Measurements from ENCODE around the gene RAB30.

Gene RAB30

DNA sequence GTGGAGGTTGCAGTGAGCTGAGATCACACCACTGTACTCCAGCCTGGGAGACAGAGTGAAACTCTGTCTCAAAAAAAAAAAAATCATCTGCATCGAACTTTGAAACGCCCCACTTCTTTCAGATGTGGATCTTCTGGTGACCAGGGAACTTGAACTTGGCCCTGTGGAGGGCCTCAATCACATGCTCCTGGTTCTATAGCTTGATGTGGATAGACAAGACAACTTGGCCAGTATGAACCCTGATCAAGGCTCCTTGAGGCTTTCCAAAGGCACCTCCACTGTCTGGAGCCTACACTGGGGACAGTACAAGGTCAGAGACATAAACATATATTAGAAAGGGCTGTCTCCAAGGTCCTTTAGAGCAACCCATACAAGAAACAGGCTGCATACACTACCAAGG lies 30.6 kb downstream of the RAB30 start:
- no peak overlapping the region for H3K4me3 ChIP-seq (ENCODE audit: low read depth, low read length)

DNA sequence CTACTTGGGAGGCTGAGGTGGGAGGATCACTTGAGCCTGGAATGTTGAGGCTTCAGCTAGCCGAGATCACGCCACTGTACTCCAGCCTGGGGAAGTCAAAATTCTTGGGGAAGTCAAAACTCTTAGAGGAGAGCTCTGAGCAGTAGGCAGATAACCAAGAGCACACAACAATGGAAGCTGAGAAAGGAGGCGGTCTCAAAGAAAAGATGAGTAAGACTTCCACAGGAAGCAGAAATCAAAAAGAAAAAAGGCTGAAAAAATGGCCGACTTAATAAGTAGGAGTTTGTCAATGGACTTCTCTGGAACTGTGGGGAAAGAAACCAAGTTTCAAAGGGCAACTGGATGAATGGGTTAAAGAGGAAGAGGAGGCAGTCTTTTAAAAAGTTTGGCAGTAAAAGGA lies 32.1 kb downstream of the RAB30 start:
- no peak overlapping the region for H3K4me3 ChIP-seq (ENCODE audit: low read depth, low read length)

DNA sequence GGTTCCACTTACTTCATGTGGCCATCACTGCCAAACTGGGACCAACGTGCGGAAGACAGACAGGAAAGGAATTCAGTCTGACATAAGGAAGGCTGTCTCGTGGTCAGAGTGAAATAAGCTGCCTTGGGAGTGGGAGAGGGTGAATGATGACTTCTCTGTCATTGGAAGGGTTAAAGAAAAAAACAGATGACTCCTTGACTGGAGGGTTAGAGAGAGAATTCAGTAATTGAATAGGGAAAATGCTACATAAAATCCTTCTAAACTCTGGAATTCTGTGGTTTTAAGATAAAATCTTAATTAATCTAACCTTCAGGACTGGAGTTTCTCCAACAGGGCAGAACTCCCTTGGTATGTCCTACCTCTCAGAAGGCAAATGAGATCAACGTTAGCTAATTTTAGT lies 33.8 kb downstream of the RAB30 start:
- H3K4me3 ChIP-seq (ENCODE audit: low read depth, low read length) = no peak overlapping the region

DNA sequence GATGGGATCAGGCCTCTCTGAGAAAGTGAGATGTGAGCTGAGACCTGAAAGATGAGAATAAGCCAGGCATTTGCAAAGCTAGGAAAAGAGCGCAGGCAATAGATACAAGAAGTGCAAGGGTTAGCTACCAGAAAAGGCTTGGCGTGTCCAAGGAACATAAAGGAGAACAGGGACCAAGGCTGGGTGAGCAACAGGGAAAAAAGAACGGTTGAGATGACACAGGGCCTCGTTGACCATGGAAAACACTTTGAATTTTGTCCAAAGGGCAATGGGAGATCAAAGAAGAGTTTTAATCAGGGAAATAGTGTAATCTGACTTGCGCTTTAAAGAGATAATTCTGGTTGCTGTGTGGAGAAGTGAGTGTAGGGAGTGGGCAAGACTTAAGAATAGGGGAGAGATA lies 35.0 kb downstream of the RAB30 start:
- no peak overlapping the region for H3K4me3 ChIP-seq (ENCODE audit: low read depth, low read length)

DNA sequence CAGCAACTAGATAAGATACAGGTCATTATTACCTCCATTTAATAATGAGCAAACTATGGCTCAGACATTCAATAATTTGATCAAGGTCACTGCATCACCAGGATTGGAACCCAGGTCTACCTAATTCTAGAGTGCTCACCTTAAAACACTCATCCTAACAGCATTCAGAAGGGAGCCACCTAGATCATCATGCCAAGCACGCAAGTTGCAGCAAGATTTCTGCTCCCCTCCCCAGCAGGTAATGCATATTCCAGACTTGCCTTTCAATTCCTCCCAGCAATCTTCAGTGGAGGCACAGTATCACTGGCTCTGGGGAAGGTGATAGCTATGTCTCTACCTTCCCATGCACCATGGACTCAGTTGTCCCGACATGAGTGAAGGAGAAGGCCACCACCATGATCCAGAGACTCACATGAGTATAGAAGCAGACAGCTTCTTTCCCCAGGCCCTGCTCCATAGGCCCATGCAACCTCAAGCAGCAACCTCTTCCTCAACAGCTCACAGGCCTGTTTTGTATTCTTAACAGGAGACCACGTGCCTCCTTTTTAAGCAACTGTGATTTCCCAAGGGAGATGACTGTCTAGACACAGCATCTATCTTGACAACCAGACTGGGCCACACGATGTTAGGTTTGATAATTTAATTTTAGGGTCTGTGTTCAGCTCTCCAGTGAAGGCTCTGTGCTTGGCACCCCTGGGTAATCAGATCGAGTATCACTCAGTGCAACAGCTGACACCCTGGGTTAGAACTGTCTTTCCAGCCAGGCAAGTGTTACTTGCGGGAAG lies 36.4 kb downstream of the RAB30 start:
- no peak overlapping the region for H3K4me3 ChIP-seq (ENCODE audit: low read depth, low read length)

DNA sequence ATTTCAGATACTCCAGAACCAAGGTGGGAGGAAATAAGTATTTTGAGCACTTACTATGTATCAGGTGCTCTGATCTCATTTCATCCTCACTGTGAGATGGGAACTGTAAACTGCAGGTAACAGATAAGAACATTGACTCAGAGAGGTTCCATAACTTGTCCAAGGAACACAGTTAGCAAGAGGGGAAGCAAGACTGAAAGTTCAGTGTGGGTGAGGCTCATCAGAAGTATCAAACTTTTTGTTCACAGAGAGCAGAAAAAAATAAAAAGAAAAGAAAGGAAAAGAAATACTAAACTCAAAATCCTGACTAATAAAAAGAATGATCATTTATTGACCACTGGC lies 37.1 kb downstream of the RAB30 start:
- no peak overlapping the region for H3K4me3 ChIP-seq (ENCODE audit: low read depth, low read length)

DNA sequence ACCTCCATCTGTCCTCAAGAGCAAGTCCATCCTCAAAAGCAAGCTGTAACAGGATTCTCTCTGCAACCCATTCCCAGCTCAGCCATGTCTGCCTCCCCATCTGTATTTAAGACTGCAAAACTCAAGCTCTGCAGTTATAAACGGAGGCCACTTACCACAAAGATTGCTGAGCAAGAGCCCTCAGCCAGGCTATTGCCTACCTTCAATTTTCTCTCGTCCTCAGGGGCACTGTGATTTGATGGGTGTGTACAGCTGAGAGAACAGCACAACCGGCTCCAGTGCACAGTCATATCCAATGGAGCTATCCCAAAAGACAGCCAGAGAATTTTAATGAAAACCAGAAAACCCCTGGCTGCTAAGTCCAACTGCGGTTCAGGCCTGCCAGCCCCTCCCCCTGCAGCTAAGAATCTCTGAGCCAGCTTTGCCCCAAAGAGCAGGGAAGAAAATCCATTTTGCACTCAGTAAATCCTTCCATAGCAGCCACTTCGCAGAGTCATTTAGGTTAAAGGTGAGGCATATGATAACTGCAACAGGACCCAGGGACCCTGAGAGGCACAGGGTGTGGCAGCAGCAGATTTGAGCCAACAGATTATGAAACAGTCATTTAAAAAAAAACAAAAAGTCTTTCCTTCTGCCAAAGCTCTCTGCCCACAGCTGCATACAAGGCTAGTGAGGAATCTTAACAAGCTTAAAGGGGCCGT lies 37.6 kb downstream of the RAB30 start:
- no peak overlapping the region for H3K4me3 ChIP-seq (ENCODE audit: low read depth, low read length)

DNA sequence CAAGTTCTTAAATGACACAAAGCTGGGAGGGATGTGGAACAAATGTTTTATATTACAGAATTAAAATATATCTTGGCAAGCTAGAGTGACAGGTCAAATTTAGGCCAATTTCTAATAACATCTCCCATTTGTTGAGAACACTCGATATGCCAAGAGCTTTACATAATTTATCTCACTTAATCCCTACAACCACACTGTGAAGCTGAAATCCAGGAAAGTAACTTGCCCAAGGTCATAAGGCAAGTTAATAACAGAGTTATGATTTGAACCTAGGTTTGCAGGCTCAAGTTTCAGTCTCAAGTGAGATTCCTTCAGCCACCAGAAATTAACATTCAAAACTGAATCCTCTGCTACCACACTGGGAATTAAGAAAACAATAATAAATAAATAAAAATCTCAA lies 38.3 kb downstream of the RAB30 start:
- H3K4me3 ChIP-seq (ENCODE audit: low read depth, low read length) = no peak overlapping the region

DNA sequence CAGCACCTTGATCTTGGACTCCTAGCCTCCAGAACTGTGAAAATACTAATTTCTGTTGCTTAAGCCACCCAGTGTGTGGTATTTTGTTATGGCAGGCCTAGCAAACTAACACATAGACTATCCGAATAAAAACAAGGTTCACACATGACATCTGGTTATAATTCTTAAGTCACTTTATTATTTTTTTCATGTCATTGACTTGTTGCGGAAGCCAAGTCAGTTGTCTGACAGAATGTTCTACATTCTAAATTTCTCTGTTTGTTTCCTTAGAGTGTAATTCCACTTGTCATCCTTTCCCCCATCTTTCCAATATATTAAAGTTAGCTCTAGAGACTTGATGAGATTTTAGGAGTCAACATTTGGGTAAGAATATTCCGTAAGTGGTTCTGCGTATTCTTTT lies 40.6 kb downstream of the RAB30 start:
- H3K4me3 ChIP-seq (ENCODE audit: low read depth, low read length) = no peak overlapping the region

DNA sequence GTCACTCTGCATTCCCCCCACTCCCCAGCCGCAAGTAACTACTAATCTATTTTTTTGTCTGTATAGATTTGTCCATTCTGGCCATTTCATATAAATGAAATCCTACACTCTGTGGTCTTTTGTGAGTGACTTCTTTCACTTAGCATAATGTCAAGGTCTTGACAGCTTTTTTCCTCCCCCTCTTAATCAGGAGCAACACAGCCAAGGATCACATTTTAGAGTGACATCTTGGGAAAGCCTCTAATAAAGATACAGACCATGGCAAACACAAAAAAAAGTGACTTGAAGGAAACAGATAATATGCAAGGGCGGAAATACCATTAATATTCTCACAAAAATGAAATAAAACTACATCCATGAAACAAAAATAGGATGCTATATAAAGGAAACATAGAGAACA lies 43.9 kb downstream of the RAB30 start:
- no peak overlapping the region for H3K4me3 ChIP-seq (ENCODE audit: low read depth, low read length)

DNA sequence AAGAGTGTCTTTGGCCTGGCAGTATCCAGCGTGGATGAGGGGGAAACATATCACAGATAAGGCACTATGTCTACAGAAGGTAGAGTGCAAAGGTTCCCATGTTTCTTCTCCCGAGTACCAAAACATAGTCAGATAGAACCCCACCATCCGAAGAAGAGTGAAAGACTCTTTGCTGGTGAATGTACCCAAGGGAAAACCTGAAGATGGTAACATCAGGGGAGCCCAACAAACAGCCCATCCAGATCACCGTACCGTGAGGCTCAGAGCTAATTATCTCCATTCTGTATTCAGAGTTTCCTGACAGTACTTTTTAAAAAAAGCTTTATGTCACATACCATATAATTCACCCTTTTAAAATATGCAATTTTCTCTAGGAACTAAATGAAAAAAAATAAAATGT lies 44.4 kb downstream of the RAB30 start:
- no peak overlapping the region for H3K4me3 ChIP-seq (ENCODE audit: low read depth, low read length)

DNA sequence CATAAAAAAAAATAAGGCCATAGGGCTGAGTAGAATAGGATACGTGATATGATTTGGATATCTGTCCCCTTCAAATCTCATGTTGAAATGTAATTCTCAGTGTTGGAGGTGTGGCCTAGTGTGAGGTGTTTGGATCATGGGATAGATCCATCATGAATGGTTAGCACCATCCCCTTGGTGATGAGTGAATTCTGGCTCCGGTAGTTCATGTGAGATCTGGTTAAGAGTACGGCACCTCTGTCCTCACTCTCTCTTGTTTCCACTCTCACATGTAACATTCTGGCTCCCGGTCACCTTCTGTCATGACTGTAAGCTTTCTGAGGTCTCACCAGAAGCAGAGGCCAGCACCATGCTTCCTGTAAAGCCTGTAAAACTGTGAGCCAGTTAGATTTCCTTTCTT lies 45.5 kb downstream of the RAB30 start:
- H3K4me3 ChIP-seq (ENCODE audit: low read depth, low read length) = no peak overlapping the region

DNA sequence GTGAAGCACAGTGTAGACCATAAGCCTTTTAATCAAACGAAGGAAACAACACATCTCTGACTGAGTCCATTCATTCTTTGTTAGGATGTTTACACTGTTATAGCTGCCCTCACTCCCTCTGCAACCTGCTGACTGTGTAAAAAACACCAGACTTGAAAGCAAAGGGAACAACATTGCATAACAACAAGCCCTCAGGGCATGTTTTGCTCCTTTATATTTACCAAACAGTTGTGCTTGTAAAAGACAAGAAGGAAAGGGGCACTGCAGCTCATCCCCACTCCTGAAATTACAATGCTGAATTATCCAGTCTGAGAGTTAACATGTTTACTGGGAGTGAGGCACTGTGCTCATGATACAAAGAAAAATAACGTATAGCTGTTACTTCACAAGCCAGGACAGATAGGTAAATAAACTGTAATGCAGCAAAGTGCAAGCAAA lies 46.4 kb downstream of the RAB30 start:
- no peak overlapping the region for H3K4me3 ChIP-seq (ENCODE audit: low read depth, low read length)

DNA sequence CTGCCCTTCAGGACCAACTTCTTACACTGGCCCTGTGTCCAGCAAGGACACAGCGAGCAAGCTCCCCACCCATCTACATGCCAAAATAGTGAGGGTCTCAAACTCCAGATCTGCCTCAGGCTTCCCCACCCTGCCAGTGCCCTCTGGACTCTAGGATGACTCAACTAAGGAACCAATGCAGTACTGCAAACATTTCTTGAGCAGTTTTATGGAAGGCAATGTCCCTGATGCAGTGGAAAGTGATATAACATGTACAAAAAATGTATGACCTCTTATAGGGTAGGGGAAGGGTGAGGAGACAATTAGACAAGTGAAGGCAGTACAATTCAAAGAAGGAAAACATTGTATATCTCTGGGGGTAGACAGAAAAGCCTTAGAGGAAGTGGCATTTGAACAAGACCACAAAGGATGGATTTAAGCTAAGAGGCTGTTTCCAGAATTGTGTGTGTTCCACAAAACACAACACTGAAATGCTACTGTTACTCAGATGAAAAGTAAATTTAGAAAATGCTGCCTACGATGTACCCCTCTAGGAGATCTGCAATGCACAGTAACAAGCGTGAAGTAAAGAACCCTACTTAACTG lies 47.3 kb downstream of the RAB30 start:
- no peak overlapping the region for H3K4me3 ChIP-seq (ENCODE audit: low read depth, low read length)

DNA sequence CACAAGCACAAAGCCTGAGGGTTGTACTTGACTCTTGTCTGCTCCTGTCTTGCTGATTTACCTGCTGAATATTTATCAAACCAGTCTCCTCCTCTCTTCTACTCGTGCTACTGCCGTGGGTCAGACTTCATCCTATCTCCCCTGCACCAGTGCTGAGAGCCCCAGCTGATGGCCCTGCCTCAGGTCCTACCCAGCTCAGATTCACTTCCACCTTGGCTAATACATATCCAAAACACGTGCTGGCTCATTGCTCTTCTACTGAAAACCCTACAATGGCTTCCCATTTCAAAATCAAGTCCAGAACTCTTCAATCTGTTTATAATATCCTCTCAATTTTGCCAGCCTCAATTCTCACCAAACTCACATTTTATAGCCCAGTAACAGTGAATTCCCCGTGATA lies 48.3 kb downstream of the RAB30 start:
- H3K4me3 ChIP-seq (ENCODE audit: low read depth, low read length) = no peak overlapping the region

DNA sequence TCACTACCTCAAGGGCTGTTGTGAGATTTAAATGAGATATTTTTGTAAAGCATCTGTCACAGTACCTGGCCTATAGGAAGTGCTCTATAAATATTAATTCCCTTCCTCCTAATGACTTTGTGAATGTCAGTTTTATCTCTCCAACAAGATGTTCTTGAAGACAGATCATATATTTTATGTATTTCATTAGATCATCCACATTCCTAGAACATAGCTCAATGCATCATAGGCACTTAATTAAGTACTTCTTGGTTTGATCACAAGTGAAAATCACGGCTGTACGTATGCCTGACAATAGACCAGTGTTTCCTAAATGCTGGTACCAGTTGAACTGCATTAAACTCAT lies 49.9 kb downstream of the RAB30 start:
- H3K4me3 ChIP-seq (ENCODE audit: low read depth, low read length) = no peak overlapping the region

DNA sequence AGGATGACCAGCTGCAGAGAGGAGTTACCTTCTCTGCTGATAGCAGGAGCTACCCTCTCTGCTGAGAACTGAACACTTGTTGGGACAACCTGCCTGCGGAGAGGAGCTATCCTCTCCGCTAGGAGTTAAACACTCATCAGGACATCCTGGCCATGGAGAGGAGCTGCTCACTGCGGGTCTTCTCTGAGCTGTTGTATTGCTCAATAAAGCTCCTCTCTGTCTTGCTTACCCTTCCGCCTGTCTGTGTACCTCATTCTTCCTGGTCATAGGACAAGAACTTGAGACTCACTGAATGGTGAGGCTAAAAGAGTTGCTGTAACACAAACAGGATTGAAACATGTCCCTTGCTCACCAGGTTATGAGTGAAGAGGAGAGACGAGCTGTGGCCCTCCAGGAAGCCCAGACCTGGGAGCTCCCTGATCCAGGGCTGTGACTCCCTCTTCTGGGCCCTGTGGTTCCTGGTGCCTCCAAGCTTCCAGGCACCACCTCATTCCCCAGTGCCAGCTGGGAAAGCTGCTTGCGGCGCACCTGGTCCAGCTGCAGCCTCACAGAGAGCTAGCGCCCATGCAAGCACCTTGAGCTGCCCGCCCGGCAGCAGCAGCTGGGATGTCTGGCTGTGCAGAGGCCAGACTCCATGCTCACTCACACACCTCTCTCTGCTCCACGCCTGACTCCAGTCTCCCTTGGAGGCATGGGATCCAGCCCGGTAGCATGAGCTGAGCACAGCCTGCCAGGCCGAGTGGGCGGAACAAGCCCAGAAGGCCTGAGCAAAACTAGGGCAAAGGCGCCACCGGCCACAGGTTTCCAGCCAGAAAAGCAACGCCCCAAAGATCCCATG lies 50.5 kb downstream of the RAB30 start:
- no peak overlapping the region for H3K4me3 ChIP-seq (ENCODE audit: low read depth, low read length)

DNA sequence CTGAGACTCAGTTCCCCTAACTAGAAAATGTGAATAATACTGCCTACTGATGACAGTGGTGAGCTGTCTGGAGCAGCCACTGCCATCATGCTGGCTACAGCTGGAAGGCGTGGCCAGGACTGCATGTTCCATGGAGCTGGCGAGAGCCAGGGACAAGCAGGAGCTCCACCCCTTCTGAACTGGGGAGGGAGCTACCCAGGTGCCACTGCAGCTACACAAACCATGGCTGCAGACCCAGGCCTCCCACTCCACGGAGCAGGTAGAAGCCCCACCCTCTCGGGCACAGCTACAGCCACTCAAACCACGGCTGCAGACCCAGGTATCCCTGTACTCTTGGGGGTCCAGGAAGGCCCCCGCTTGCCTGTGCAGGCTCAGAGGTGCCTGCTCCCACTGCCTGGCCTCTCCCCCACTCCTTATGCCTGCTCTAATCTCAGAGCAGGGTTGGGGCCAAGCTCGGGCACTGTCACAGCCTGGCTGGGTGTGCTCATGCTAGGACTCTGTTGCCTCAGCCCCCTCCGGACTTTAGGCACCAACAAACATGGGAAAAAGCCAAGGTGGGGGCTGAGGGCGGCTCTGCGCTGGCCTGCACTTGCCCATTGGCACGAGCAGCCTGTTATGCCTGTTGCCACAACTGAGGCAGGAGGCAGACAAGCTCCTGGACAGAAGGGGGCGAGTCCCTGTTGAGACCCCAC lies 51.7 kb downstream of the RAB30 start:
- H3K4me3 ChIP-seq (ENCODE audit: low read depth, low read length) = no peak overlapping the region

DNA sequence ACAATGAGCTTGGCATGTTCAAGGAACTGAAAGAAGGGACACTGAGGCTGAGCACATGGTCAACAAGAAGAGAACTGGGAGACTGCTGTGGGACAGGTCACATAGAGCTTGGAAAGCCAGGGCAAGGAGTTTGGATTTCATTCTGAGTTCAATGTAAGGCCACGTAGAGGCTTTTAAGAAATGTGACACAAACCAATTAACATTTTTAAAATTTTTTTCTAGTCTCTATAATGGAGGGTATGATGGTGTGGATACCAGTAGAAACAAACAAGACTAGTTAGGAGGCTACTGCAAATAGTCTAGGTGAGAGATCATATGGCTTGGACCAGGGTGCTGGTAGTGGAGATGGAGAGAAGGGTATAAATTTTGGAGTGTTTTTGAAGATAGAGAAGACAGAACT lies 56.7 kb downstream of the RAB30 start:
- no peak overlapping the region for H3K4me3 ChIP-seq (ENCODE audit: low read depth, low read length)

DNA sequence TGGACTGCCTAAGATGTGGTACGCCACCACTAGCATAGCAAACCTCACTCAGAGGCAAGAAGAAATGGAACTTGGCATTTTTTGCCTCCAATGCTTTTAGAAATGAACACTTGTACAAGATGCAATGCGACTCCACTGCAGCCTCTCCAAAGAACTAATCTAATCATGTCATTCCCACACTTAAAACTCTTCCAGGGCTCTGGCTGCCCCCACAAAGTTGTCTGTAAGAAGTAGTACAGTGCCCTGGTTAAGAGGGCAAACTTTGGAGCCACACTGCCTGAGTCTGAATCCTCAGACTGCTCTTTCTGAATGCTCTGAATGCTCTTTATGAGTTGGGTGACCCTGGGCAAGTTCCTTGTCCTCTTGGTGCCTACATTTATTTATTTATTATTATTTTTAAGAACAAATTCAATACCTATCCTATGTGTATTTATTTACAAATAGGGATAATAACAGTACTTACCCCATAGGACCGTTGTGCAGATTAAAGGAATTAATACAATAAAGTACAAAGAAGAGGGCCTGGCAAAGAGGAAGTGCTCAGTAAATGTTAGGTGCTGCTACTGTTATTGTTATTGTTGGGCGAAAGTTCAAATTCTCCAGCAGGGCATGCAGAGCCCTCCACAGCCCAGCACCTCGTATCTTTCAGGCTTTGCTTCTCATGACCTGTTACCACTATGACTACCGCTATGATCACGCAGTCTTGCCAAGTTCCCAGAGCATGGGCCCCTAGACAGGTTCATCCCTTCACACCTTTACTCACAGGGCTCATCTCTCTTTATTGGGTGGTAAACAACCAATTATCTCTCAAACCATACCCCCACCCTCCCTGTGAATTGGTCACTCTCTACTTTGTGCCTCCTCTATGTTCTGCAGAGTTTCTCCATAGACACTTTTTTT lies 59.3 kb downstream of the RAB30 start:
- H3K4me3 ChIP-seq (ENCODE audit: low read depth, low read length) = no peak overlapping the region

Measured in iPS-11a (cell line).